IMR-90 (cell line): ENCODE data around the gene DGKE. TPM values are rescaled to one million over a fixed set of nuclear protein-coding genes. Genes with fewer than 3 reads are reported as not detected.

ENCODE experiments used
- ATAC-seq: fragments of 200-7000 bp; cut with Tn5 transposase; 2 replicates; pipeline ENCODE4 v1.9.1; 2020; ENCODE audit warnings: low read depth, mild to moderate bottlenecking, moderate library complexity
- BruUV-seq: library from RNA; stranded (reverse); fragments of 400-500 nt; replicated peaks from 2 replicates; lab custom pipeline; 2021; lab: Mats Ljungman, UMichigan
- CTCF ChIA-PET: fragments of 300-600 bp; formaldehyde crosslinking; extraction: SDS; loops from one replicate; lab custom pipeline; 2021; ENCODE audit warnings: antibody characterized with exemption; lab: Yijun Ruan, JAX
- POLR2A ChIA-PET: fragments of 300-600 bp; sonication (Branson Sonifier 250); formaldehyde crosslinking; loops from one replicate; lab custom pipeline; 2022; ENCODE audit warnings: antibody characterized with exemption; ENCODE audit not compliant: unreplicated experiment; lab: Charles Lee
- DNase-seq: peaks from one replicate; pipeline ENCODE4 v3.0.0; 2013
- H2AFZ ChIP-seq: replicated peaks from 2 replicates; pipeline ENCODE3; 2013; ENCODE audit warnings: low read length, mild to moderate bottlenecking; ENCODE audit not compliant: poor library complexity
- H2AK5ac ChIP-seq: 2 replicates; pipeline ENCODE4 v1.6.1; 2013; ENCODE audit warnings: low read depth, low read length, inconsistent platforms
- H2AK9ac ChIP-seq: replicated peaks from 2 replicates; pipeline ENCODE3; 2013; ENCODE audit warnings: mild to moderate bottlenecking, low read depth, low read length, moderate library complexity; ENCODE audit not compliant: poor library complexity
- H2BK120ac ChIP-seq: 2 replicates; pipeline ENCODE4 v1.6.1; 2013; ENCODE audit warnings: low read depth, low read length, inconsistent platforms
- H2BK15ac ChIP-seq: 3 replicates; pipeline ENCODE4 v1.6.1; 2013; ENCODE audit warnings: low read depth, low read length, inconsistent platforms
- H2BK20ac ChIP-seq: 2 replicates; pipeline ENCODE4 v1.6.1; 2013; ENCODE audit warnings: low read depth, mild to moderate bottlenecking, inconsistent platforms, low read length, moderate library complexity
- H2BK5ac ChIP-seq: 2 replicates; pipeline ENCODE4 v1.6.1; 2013; ENCODE audit warnings: mild to moderate bottlenecking, low read depth, low read length, inconsistent platforms; ENCODE audit not compliant: poor library complexity, severe bottlenecking
- H3K14ac ChIP-seq: replicated peaks from 2 replicates; pipeline ENCODE4 v1.6.1; 2013; ENCODE audit warnings: low read depth, low read length, inconsistent platforms
- H3K18ac ChIP-seq: 2 replicates; pipeline ENCODE4 v1.6.1; 2013; ENCODE audit warnings: low read depth, low read length, control low read depth
- H3K23ac ChIP-seq: 2 replicates; pipeline ENCODE4 v1.6.1; 2013; ENCODE audit warnings: low read depth, low read length, inconsistent platforms
- H3K27ac ChIP-seq: 2 replicates; pipeline ENCODE4 v1.5.1; 2013; ENCODE audit warnings: mild to moderate bottlenecking, control low read depth, low read length; ENCODE audit not compliant: insufficient read depth
- H3K27me3 ChIP-seq: 2 replicates; pipeline ENCODE4 v1.6.1; 2013; ENCODE audit warnings: low read length; ENCODE audit not compliant: control insufficient read depth, insufficient read depth
- H3K36me3 ChIP-seq: 2 replicates; pipeline ENCODE4 v1.6.1; 2013; ENCODE audit warnings: low read length, mixed read lengths; ENCODE audit not compliant: control insufficient read depth, insufficient read depth
- H3K4ac ChIP-seq: 2 replicates; pipeline ENCODE4 v1.6.1; 2013; ENCODE audit warnings: low read depth, low read length, inconsistent platforms
- H3K4me1 ChIP-seq: 2 replicates; pipeline ENCODE4 v1.6.1; 2013; ENCODE audit warnings: low read length, mixed read lengths; ENCODE audit not compliant: control insufficient read depth, insufficient read depth
- H3K4me2 ChIP-seq: 2 replicates; pipeline ENCODE4 v1.6.1; 2013; ENCODE audit warnings: low read depth, mild to moderate bottlenecking, control low read depth, low read length, moderate library complexity
- H3K4me3 ChIP-seq: 2 replicates; pipeline ENCODE4 v1.5.1; 2013; ENCODE audit warnings: low read depth, mild to moderate bottlenecking, control low read depth, low read length, moderate library complexity; ENCODE audit not compliant: insufficient read depth
- H3K56ac ChIP-seq: 2 replicates; pipeline ENCODE4 v1.6.1; 2013; ENCODE audit warnings: low read length, inconsistent platforms; ENCODE audit not compliant: insufficient read depth; ENCODE audit errors: extremely low read depth
- H3K79me1 ChIP-seq, 2 experiments: 2 replicates each; pipeline ENCODE4 v1.6.1; 2013; ENCODE audit warnings: low read length in 2 of 2, inconsistent platforms in 1 of 2, low read depth in 1 of 2
- H3K9ac ChIP-seq: 2 replicates; pipeline ENCODE4 v1.6.1; 2013; ENCODE audit warnings: low read depth, low read length, control low read depth
- H3K9me1 ChIP-seq: 2 replicates; pipeline ENCODE4 v1.6.1; 2013; ENCODE audit warnings: low read length, inconsistent platforms; ENCODE audit not compliant: insufficient read depth
- H3K9me3 ChIP-seq: 2 replicates; pipeline ENCODE4 v1.6.1; 2013; ENCODE audit warnings: low read length; ENCODE audit not compliant: control insufficient read depth, insufficient read depth
- H4K20me1 ChIP-seq: 2 replicates; pipeline ENCODE4 v1.6.1; 2013; ENCODE audit warnings: low read length, inconsistent platforms; ENCODE audit not compliant: insufficient read depth
- H4K5ac ChIP-seq: 2 replicates; pipeline ENCODE4 v1.6.1; 2013; ENCODE audit warnings: mild to moderate bottlenecking, low read depth, low read length, control low read depth
- H4K8ac ChIP-seq, 2 experiments: 2 replicates each; pipeline ENCODE4 v1.6.1; 2013; ENCODE audit warnings: low read depth in 2 of 2, low read length in 2 of 2, control low read depth in 1 of 2, inconsistent platforms in 1 of 2
- H4K91ac ChIP-seq: 2 replicates; pipeline ENCODE4 v1.6.1; 2013; ENCODE audit warnings: low read depth, low read length, inconsistent platforms; ENCODE audit not compliant: insufficient read depth
- CTCF ChIP-seq: conservative IDR thresholded peaks from 2 replicates; pipeline ENCODE4 v1.5.1; 2012; ENCODE audit warnings: mild to moderate bottlenecking, low read depth, low read length, improper control_type of control experiment
- ELK1 ChIP-seq: fragments of 150-350 bp; IDR thresholded peaks from 2 replicates; pipeline ENCODE4 v1.6.1; 2016; ENCODE audit warnings: low read depth, mild to moderate bottlenecking, low read length, moderate library complexity, borderline replicate concordance
- MXI1 ChIP-seq: IDR thresholded peaks from 2 replicates; pipeline ENCODE4 v1.6.1; 2012; ENCODE audit warnings: low read depth, mild to moderate bottlenecking, low read length, moderate library complexity, borderline replicate concordance
- SMC3 ChIP-seq: fragments of 150-350 bp; IDR thresholded peaks from 2 replicates; pipeline ENCODE4 v1.6.1; 2016; ENCODE audit warnings: low read depth, mild to moderate bottlenecking, antibody characterized with exemption, low read length, moderate library complexity
- whole genome bisulfite sequencing, 2 experiments: methylation state at CpG; one replicate each; pipeline versions ENCODE4 v1.1.5 to v1.1.7; 2013; ENCODE audit warnings: missing lambda C conversion rate in 2 of 2; ENCODE audit not compliant: insufficient read length in 1 of 2; ENCODE audit errors: extremely low coverage in 2 of 2; 5-methylcytosine and 5-hydroxymethylcytosine counted together
- dilution Hi-C: fragments of 300-500 bp; cut with HindIII; formaldehyde crosslinking; loops from one replicate; pipeline ENCODE4 v1.14.3; 2018; ENCODE audit warnings: low sequenced_read_pairs; ENCODE audit not compliant: unreplicated experiment
- in situ Hi-C: fragments of 300-500 bp; cut with MboI; formaldehyde crosslinking; loops from 3 replicates; pipeline ENCODE4 v1.14.3; 2019; ENCODE audit warnings: low sequenced_read_pairs, inconsistent platforms, mixed read lengths
- intact Hi-C: fragments of 100-400 bp; cut with micrococcal nuclease; formaldehyde crosslinking; loops from 2 replicates; pipeline ENCODE4 v1.10.0; 2022
- polyA plus RNA-seq, 3 experiments: library from polyadenylated mRNA; depleted of rRNA; stranded (reverse); fragments of >200 nt; gene quantifications; 2 replicates each; pipeline ENCODE4 v1.2.3, GENCODE V29; 2012; ENCODE audit warnings: low replicate concordance in 1 of 3
- total RNA-seq: library from RNA; depleted of rRNA; stranded (reverse); fragments of >200 nt; gene quantifications from 2 replicates; pipeline ENCODE4 v1.2.3, GENCODE V29; 2012

Gene DGKE
- total and polyA plus RNA-seq, 2 of the 4 experiments (the other 2 are of a cell fraction) = 3.9 to 5.0 TPM

GRCh38 chr17:56820207-56820606 lies 13.7 kb upstream of the DGKE start:
- no peak overlapping the region for H3K9ac ChIP-seq
- POLR2A ChIA-PET = no interaction called here
- no peak overlapping the region for H3K4me2 ChIP-seq
- H3K4me1 ChIP-seq = peaks cover 3% of the 10 kb centered on the region; the same call in 1 of the 2 replicates
- H3K9me1 ChIP-seq = peaks cover 4% of the 10 kb centered on the region
- no peak overlapping the region for H3K14ac ChIP-seq
- no peak overlapping the region for H2BK5ac ChIP-seq
- no peak for DNase-seq
- H3K27ac ChIP-seq = no peak overlapping the region
- H3K79me1 ChIP-seq = no peaks in the 10 kb centered on the region; a peak in 1 of 4 replicates
- H3K56ac ChIP-seq = no peak overlapping the region
- H2BK20ac ChIP-seq = no peak overlapping the region
- H2BK15ac ChIP-seq = no peak overlapping the region
- in situ Hi-C loops = no loop called here
- no peak overlapping the region for H2AFZ ChIP-seq
- H2AK9ac ChIP-seq = no peak overlapping the region
- H3K23ac ChIP-seq = no peak overlapping the region
- no peak overlapping the region for H4K5ac ChIP-seq
- no peak overlapping the region for H2BK120ac ChIP-seq
- no TSS peak for BruUV-seq
- H3K18ac ChIP-seq = no peak overlapping the region
- H3K4me3 ChIP-seq = no peak overlapping the region
- H4K8ac ChIP-seq = no peak overlapping the region
- ATAC-seq = no peak
- no peaks in the 10 kb centered on the region for H3K27me3 ChIP-seq
- H4K91ac ChIP-seq = no peak overlapping the region
- H3K4ac ChIP-seq = no peak overlapping the region
- H2AK5ac ChIP-seq = no peak overlapping the region
- intact Hi-C loops = no loop called here
- no peaks in the 10 kb centered on the region for H3K9me3 ChIP-seq
- dilution Hi-C loops = no loop called here
- no CpG with 5 or more reads among the region's 10 CpGs for WGBS, 2 experiments
- CTCF ChIA-PET = interaction anchor here (0.5 to 2.1 kb wide), 11 partner anchors 9 to 125 kb away, joined by 3 to 10 read pairs (median 4); no protein-coding TSS in a partner anchor
- TF ChIP-seq MXI1 (no peak), SMC3 (no peak), CTCF (no peak), ELK1 (no peak)
- H3K36me3 ChIP-seq = no peaks in the 10 kb centered on the region
- H4K20me1 ChIP-seq = no peaks in the 10 kb centered on the region
